H1 (cell line): ENCODE results near the gene INPP5F. TPM values are rescaled to one million over a fixed set of nuclear protein-coding genes. Genes with fewer than 3 reads are reported as not detected.

ENCODE experiments used
- CTCF ChIA-PET: fragments of 300-600 bp; sonication (Branson Sonifier 250); formaldehyde crosslinking; loops from one replicate; lab custom pipeline; 2021; ENCODE audit not compliant: partially characterized antibody; lab: Charles Lee
- POLR2A ChIA-PET: fragments of 300-600 bp; sonication (Branson Sonifier 250); formaldehyde crosslinking; loops from one replicate; lab custom pipeline; 2021; ENCODE audit warnings: inconsistent platforms; ENCODE audit not compliant: partially characterized antibody; lab: Charles Lee
- DNase-seq, 2 experiments: peaks; one replicate each; pipeline versions ENCODE4 v3.0.0 to v3.0.0-alpha.2; 2010 to 2022; ENCODE audit warnings: low spot score in 2 of 2, low read depth in 1 of 2, mixed read lengths in 1 of 2
- FAIRE-seq: peaks from 2 replicates; lab custom pipeline; 2011; peaks lifted over from hg19 to GRCh38; lab: Jason Lieb, UNC
- H2AFZ ChIP-seq: 2 replicates; pipeline ENCODE4 v1.8.1; 2012; ENCODE audit warnings: low read length, inconsistent platforms
- H2AK5ac ChIP-seq: 2 replicates; pipeline ENCODE4 v1.6.1; 2013; ENCODE audit warnings: low read depth, low read length
- H2BK120ac ChIP-seq: replicated peaks from 2 replicates; pipeline ENCODE3; 2013; ENCODE audit warnings: low read depth, low read length, inconsistent platforms
- H2BK12ac ChIP-seq: 2 replicates; pipeline ENCODE4 v1.6.1; 2013; ENCODE audit warnings: low read depth, low read length
- H2BK15ac ChIP-seq: 2 replicates; pipeline ENCODE4 v1.6.1; 2013; ENCODE audit warnings: low read length
- H2BK20ac ChIP-seq: 2 replicates; pipeline ENCODE4 v1.6.1; 2013; ENCODE audit warnings: low read length
- H2BK5ac ChIP-seq: 2 replicates; pipeline ENCODE4 v1.6.1; 2013; ENCODE audit warnings: low read depth, low read length
- H3K14ac ChIP-seq: 2 replicates; pipeline ENCODE4 v1.6.1; 2013; ENCODE audit warnings: inconsistent platforms; ENCODE audit not compliant: insufficient read length
- H3K18ac ChIP-seq: 2 replicates; pipeline ENCODE4 v1.6.1; 2013; ENCODE audit warnings: low read length; ENCODE audit errors: extremely low read depth
- H3K23ac ChIP-seq: 2 replicates; pipeline ENCODE4 v1.6.1; 2013; ENCODE audit warnings: inconsistent platforms; ENCODE audit not compliant: insufficient read length
- H3K23me2 ChIP-seq: 2 replicates; pipeline ENCODE4 v1.6.1; 2013; ENCODE audit warnings: low read depth, low read length
- H3K27ac ChIP-seq: 2 replicates; pipeline ENCODE4 v1.6.1; 2011; ENCODE audit warnings: low read depth, low read length, inconsistent platforms
- H3K27me3 ChIP-seq, 4 experiments: replicated peaks in 1 of 4; 1 replicate in 1 of 4; 2 replicates in 3 of 4; pipeline versions ENCODE4 v1.6.1 to v1.8.1; 2011 to 2013; ENCODE audit warnings: low read length in 3 of 4, mild to moderate bottlenecking in 3 of 4, inconsistent platforms in 2 of 4, mixed read lengths in 2 of 4, moderate library complexity in 1 of 4; ENCODE audit not compliant: control insufficient read depth in 3 of 4, insufficient read depth in 3 of 4; ENCODE audit errors: extremely low read depth in 1 of 4
- H3K36me3 ChIP-seq, 4 experiments: 2 replicates each; pipeline versions ENCODE4 v1.6.1 to v1.8.1; 2011 to 2013; ENCODE audit warnings: mild to moderate bottlenecking in 4 of 4, low read length in 3 of 4, moderate library complexity in 2 of 4, control low read depth in 1 of 4, inconsistent platforms in 1 of 4; ENCODE audit not compliant: insufficient read depth in 4 of 4, control insufficient read depth in 2 of 4
- H3K4ac ChIP-seq: replicated peaks from 2 replicates; pipeline ENCODE3; 2013; ENCODE audit warnings: low read length, low read depth, mixed read lengths, inconsistent platforms; ENCODE audit not compliant: insufficient read length
- H3K4me1 ChIP-seq, 4 experiments: replicated peaks in 1 of 4; 1 replicate in 1 of 4; 2 replicates in 3 of 4; pipeline versions ENCODE4 v1.6.1 to v1.8.1; 2011 to 2013; ENCODE audit warnings: low read length in 3 of 4, inconsistent platforms in 2 of 4, mixed read lengths in 1 of 4; ENCODE audit not compliant: insufficient read depth in 4 of 4, control insufficient read depth in 3 of 4
- H3K4me2 ChIP-seq, 2 experiments: 2 replicates each; pipeline versions ENCODE4 v1.6.1 to v1.8.1; 2011 to 2013; ENCODE audit warnings: low read depth in 2 of 2, low read length in 2 of 2, control low read depth in 1 of 2, inconsistent platforms in 1 of 2, mild to moderate bottlenecking in 1 of 2; ENCODE audit not compliant: insufficient read depth in 1 of 2
- H3K4me3 ChIP-seq, 4 experiments: fragments of 200-600, 300-600 bp in 1 of 4; sonication (generic), shearing (Covaris generic), sonication (Bioruptor Twin) in 1 of 4; 2 replicates each; pipeline versions ENCODE4 v1.5.1 to v1.8.1; 2011 to 2016; ENCODE audit warnings: low read length in 4 of 4, low read depth in 3 of 4, control low read depth in 2 of 4, inconsistent platforms in 2 of 4, mild to moderate bottlenecking in 2 of 4, mixed read lengths in 1 of 4, moderate library complexity in 1 of 4; ENCODE audit not compliant: insufficient read depth in 2 of 4; ENCODE audit errors: extremely low read depth in 1 of 4
- H3K56ac ChIP-seq: replicated peaks from 2 replicates; pipeline ENCODE3; 2013; ENCODE audit warnings: low read depth, mild to moderate bottlenecking, mixed read lengths, low read length, inconsistent platforms; ENCODE audit not compliant: insufficient read length
- H3K79me1 ChIP-seq: 2 replicates; pipeline ENCODE4 v1.6.1; 2013; ENCODE audit warnings: low read depth, low read length, control low read depth
- H3K79me2 ChIP-seq, 2 experiments: 2 replicates each; pipeline versions ENCODE4 v1.6.1 to v1.8.1; 2012 to 2013; ENCODE audit warnings: low read length in 2 of 2, mild to moderate bottlenecking in 2 of 2, inconsistent platforms in 1 of 2; ENCODE audit not compliant: insufficient read depth in 2 of 2, control insufficient read depth in 1 of 2
- H3K9ac ChIP-seq, 4 experiments: replicated peaks in 1 of 4; 1 replicate in 1 of 4; 2 replicates in 3 of 4; pipeline versions ENCODE4 v1.6.1 to v1.8.1; 2011 to 2013; ENCODE audit warnings: low read depth in 3 of 4, low read length in 3 of 4, control low read depth in 2 of 4, mild to moderate bottlenecking in 2 of 4, moderate library complexity in 2 of 4, inconsistent platforms in 1 of 4; ENCODE audit errors: extremely low read depth in 1 of 4
- H3K9me3 ChIP-seq, 2 experiments: 2 replicates each; pipeline versions ENCODE4 v1.6.1 to v1.8.1; 2012 to 2013; ENCODE audit warnings: mild to moderate bottlenecking in 2 of 2, moderate library complexity in 2 of 2, control low read depth in 1 of 2, inconsistent platforms in 1 of 2, low read depth in 1 of 2, low read length in 1 of 2, mixed read lengths in 1 of 2; ENCODE audit not compliant: insufficient read depth in 2 of 2
- H4K20me1 ChIP-seq, 2 experiments: replicated peaks in 1 of 2; 2 replicates each; pipeline versions ENCODE3 to v1.8.1; 2011 to 2013; ENCODE audit warnings: inconsistent platforms in 2 of 2, low read length in 2 of 2, mild to moderate bottlenecking in 1 of 2; ENCODE audit not compliant: insufficient read depth in 2 of 2, control insufficient read depth in 1 of 2
- H4K5ac ChIP-seq: 2 replicates; pipeline ENCODE4 v1.6.1; 2013; ENCODE audit warnings: low read length, low read depth, mixed read lengths, inconsistent platforms; ENCODE audit not compliant: insufficient read length
- H4K8ac ChIP-seq: 2 replicates; pipeline ENCODE4 v1.8.0; 2013; ENCODE audit warnings: mild to moderate bottlenecking, moderate library complexity, low read length, inconsistent platforms; ENCODE audit not compliant: insufficient read depth; ENCODE audit errors: extremely low read depth
- H4K91ac ChIP-seq: replicated peaks from 2 replicates; pipeline ENCODE3; 2013; ENCODE audit warnings: low read length, mixed read lengths, inconsistent platforms; ENCODE audit not compliant: insufficient read length
- CEBPB ChIP-seq: IDR thresholded peaks from 2 replicates; pipeline ENCODE4 v1.6.1; 2012; ENCODE audit warnings: low read depth, low read length
- E2F6 ChIP-seq: IDR thresholded peaks from 2 replicates; pipeline ENCODE4 v1.6.1; 2012; ENCODE audit warnings: inconsistent platforms
- EGR1 ChIP-seq: IDR thresholded peaks from 2 replicates; pipeline ENCODE4 v1.6.1; 2011; ENCODE audit warnings: low read depth, low read length, borderline replicate concordance
- HDAC6 ChIP-seq: IDR thresholded peaks from one replicate; pipeline ENCODE4 v1.7.1; 2012; ENCODE audit warnings: low read depth, mild to moderate bottlenecking, inconsistent platforms, low read length, moderate library complexity
- WGBS, 2 experiments: shearing (Covaris generic) in 1 of 2; methylation state at CpG; one replicate each; pipeline versions ENCODE4 v1.1.6 to v1.1.7; 2013 to 2015; ENCODE audit warnings: low lambda C conversion rate in 2 of 2, mixed read lengths in 2 of 2, inconsistent platforms in 1 of 2, low coverage in 1 of 2, missing lambda C conversion rate in 1 of 2; ENCODE audit not compliant: insufficient replicate concordance in 2 of 2, insufficient coverage in 1 of 2, insufficient read length in 1 of 2; ENCODE audit errors: extremely low coverage in 1 of 2, missing lambda C conversion rate in 1 of 2; 5-methylcytosine and 5-hydroxymethylcytosine counted together
- polyA plus RNA-seq, 7 experiments: library from polyadenylated mRNA; depleted of rRNA in 3 of 7; stranded (reverse) in 5 of 7; unstranded in 2 of 7; fragments of >200 nt in 5 of 7; fragments of 200-250 nt in 2 of 7; gene quantifications; 1 replicate in 5 of 7; 2 replicates in 1 of 7; 4 replicates in 1 of 7; pipeline versions ENCODE4 v1.2.1 to v1.2.3, GENCODE V29; 2011 to 2013; ENCODE audit warnings: missing spikeins in 2 of 7, mixed read lengths in 2 of 7
- total RNA-seq: library from RNA; stranded (reverse); fragmentation: NEBNext Ultra II Directional; extraction: Animal tissue kit (Norgen Biotek cat#: 25700); gene quantifications from 2 replicates; pipeline ENCODE4 v1.2.1, GENCODE V29; 2021

The INPP5F gene
- total and polyA plus RNA-seq, 2 of the 8 experiments (the other 6 are each of a cell fraction or from before 2014, with no cell fraction given): 50.1 to 101 TPM

- Histone ChIP-seq H3K36me3 (no peaks in the 10 kb centered on the region), H4K91ac (no peak overlapping the region), H3K4me2 (no peak overlapping the region), H4K5ac (no peak overlapping the region), H3K14ac (no peak overlapping the region), H3K79me2 (no peaks in the 10 kb centered on the region), H3K4me1 (peaks cover 0 to 1% (median 0%) of the 10 kb centered on the region in 4 experiments; a peak in 2 of 7 replicates), H3K27ac (no peak overlapping the region), H3K27me3 (no peaks in the 10 kb centered on the region), H2BK120ac (no peak overlapping the region), H3K23me2 (no peaks in the 10 kb centered on the region), H3K9ac (no peak overlapping the region), H2BK20ac (no peak overlapping the region), H2BK15ac (no peak overlapping the region), H3K56ac (no peak overlapping the region), H2BK5ac (no peak overlapping the region), H4K8ac (no peak overlapping the region), H3K18ac (no peak overlapping the region), H2AK5ac (no peak overlapping the region), H3K23ac (no peak overlapping the region), H3K9me3 (no peaks in the 10 kb centered on the region), H3K79me1 (no peaks in the 10 kb centered on the region), H3K4me3 (no peak overlapping the region), H2BK12ac (no peak overlapping the region), H4K20me1 (no peaks in the 10 kb centered on the region), H2AFZ (no peak overlapping the region), H3K4ac (no peak overlapping the region)
- 97% methylated on average over 2 of the region's 2 CpGs; no CpG with 5 or more reads in 1 of the 2 experiments for WGBS, 2 experiments
- POLR2A ChIA-PET: interaction anchor here (0.6 to 1.7 kb wide), 2 partner anchors 16 to 51 kb away, joined by 3 read pairs; no protein-coding TSS in a partner anchor
- no peak for DNase-seq
- no peak for FAIRE-seq
- TF ChIP-seq E2F6: no peak
- TF ChIP-seq CEBPB: peak; percentile 74; the same call in 1 of the 2 replicates
- no peak for TF ChIP-seq EGR1
- TF ChIP-seq HDAC6: no peak
- CTCF ChIA-PET: interaction anchor here (0.6 to 1.9 kb wide), 3 partner anchors 13 to 162 kb away, joined by 3 to 8 read pairs (median 3); no protein-coding TSS in a partner anchor
Observed at GRCh38 chr10:119770928-119771327, 45.1 kb downstream of the INPP5F start.
